ENCODE measurements around the gene UNC13D.

DNA sequence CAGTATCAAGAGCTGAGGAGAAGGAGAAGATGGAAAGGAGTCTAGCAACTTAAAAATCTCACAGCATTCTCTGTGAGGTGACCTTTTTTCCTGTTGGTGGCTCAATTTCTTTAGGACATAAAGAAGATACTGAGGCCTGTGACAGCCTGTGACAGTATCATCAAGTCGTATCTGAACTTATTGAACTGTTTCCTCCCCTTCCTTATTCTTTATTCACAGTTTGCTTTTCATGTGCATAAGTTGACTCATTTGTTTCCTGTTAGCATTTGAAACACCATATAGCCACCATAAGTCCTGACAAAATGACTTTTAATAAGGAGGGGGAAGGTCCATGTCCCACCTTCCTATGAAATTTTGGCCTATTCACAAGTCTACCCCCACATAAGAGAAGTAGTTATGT lies 50.7 kb downstream of the UNC13D start:
- TF ChIP-seq, protein P1, sequence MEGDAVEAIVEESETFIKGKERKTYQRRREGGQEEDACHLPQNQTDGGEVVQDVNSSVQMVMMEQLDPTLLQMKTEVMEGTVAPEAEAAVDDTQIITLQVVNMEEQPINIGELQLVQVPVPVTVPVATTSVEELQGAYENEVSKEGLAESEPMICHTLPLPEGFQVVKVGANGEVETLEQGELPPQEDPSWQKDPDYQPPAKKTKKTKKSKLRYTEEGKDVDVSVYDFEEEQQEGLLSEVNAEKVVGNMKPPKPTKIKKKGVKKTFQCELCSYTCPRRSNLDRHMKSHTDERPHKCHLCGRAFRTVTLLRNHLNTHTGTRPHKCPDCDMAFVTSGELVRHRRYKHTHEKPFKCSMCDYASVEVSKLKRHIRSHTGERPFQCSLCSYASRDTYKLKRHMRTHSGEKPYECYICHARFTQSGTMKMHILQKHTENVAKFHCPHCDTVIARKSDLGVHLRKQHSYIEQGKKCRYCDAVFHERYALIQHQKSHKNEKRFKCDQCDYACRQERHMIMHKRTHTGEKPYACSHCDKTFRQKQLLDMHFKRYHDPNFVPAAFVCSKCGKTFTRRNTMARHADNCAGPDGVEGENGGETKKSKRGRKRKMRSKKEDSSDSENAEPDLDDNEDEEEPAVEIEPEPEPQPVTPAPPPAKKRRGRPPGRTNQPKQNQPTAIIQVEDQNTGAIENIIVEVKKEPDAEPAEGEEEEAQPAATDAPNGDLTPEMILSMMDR (IDR thresholded peaks at IDR 0.05), result no peak
- TF ChIP-seq, protein P2, sequence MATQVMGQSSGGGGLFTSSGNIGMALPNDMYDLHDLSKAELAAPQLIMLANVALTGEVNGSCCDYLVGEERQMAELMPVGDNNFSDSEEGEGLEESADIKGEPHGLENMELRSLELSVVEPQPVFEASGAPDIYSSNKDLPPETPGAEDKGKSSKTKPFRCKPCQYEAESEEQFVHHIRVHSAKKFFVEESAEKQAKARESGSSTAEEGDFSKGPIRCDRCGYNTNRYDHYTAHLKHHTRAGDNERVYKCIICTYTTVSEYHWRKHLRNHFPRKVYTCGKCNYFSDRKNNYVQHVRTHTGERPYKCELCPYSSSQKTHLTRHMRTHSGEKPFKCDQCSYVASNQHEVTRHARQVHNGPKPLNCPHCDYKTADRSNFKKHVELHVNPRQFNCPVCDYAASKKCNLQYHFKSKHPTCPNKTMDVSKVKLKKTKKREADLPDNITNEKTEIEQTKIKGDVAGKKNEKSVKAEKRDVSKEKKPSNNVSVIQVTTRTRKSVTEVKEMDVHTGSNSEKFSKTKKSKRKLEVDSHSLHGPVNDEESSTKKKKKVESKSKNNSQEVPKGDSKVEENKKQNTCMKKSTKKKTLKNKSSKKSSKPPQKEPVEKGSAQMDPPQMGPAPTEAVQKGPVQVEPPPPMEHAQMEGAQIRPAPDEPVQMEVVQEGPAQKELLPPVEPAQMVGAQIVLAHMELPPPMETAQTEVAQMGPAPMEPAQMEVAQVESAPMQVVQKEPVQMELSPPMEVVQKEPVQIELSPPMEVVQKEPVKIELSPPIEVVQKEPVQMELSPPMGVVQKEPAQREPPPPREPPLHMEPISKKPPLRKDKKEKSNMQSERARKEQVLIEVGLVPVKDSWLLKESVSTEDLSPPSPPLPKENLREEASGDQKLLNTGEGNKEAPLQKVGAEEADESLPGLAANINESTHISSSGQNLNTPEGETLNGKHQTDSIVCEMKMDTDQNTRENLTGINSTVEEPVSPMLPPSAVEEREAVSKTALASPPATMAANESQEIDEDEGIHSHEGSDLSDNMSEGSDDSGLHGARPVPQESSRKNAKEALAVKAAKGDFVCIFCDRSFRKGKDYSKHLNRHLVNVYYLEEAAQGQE (IDR thresholded peaks at IDR 0.05; ENCODE audit: insufficient read depth in 1 of 2, low read depth in 2 of 2, low read length in 1 of 2), result no peak
